ENCODE measurements around the gene SEZ6L. TPM values are rescaled to one million over a fixed set of nuclear protein-coding genes. Genes with fewer than 3 reads are reported as not detected.
"Not testable (repeated sequence)": the region's sequence is repeated elsewhere in the genome, so short reads cannot be mapped to it uniquely, and the experiment has no call there.

SEZ6L gene
- polyA plus RNA-seq, 3 donors: 0.15 to 0.30 (median 0.20) TPM

GRCh38 chr22:26398741-26399153 is 229.5 kb downstream of the SEZ6L start:
- DNase-seq (ENCODE audit: extremely low read depth in 1 of 11, low read depth in 9 of 11, low spot score in 4 of 11): peak in 5 of 11 donors; percentile 15 to 41 (median 23)

- DNase-seq (ENCODE audit: extremely low read depth in 1 of 11, low read depth in 9 of 11, low spot score in 4 of 11): no peak
Measured at GRCh38 chr22:26399289-26399688, 230.0 kb downstream of the SEZ6L start.

- DNase-seq (ENCODE audit: extremely low read depth in 1 of 11, low read depth in 9 of 11, low spot score in 4 of 11): no peak
Measured at GRCh38 chr22:26401726-26402125, 232.5 kb downstream of the SEZ6L start.

- DNase-seq (ENCODE audit: extremely low read depth in 1 of 11, low read depth in 9 of 11, low spot score in 4 of 11): no peak
Measured at GRCh38 chr22:26404851-26405421, 235.7 kb downstream of the SEZ6L start.

- no peak for DNase-seq (ENCODE audit: extremely low read depth in 1 of 11, low read depth in 9 of 11, low spot score in 4 of 11)
Measured at GRCh38 chr22:26406118-26406517, 236.9 kb downstream of the SEZ6L start.

GRCh38 chr22:26408562-26409220 is 239.4 kb downstream of the SEZ6L start:
- not testable (repeated sequence) for DNase-seq (ENCODE audit: extremely low read depth in 1 of 11, low read depth in 9 of 11, low spot score in 4 of 11)

- DNase-seq (ENCODE audit: extremely low read depth in 1 of 11, low read depth in 9 of 11, low spot score in 4 of 11): no peak
Measured at GRCh38 chr22:26409719-26410335, 240.6 kb downstream of the SEZ6L start.

- DNase-seq (ENCODE audit: extremely low read depth in 1 of 11, low read depth in 9 of 11, low spot score in 4 of 11): no peak
Measured at GRCh38 chr22:26410386-26410785, 241.1 kb downstream of the SEZ6L start.

- DNase-seq (ENCODE audit: extremely low read depth in 1 of 11, low read depth in 9 of 11, low spot score in 4 of 11): no peak
Measured at GRCh38 chr22:26414347-26414746, 245.1 kb downstream of the SEZ6L start.

- DNase-seq (ENCODE audit: extremely low read depth in 1 of 11, low read depth in 9 of 11, low spot score in 4 of 11): no peak
Measured at GRCh38 chr22:26416256-26416655, 247.0 kb downstream of the SEZ6L start.

GRCh38 chr22:26416670-26417276 is 247.5 kb downstream of the SEZ6L start:
- no peak for DNase-seq (ENCODE audit: extremely low read depth in 1 of 11, low read depth in 9 of 11, low spot score in 4 of 11)

GRCh38 chr22:26417406-26417805 is 248.1 kb downstream of the SEZ6L start:
- no peak for DNase-seq (ENCODE audit: extremely low read depth in 1 of 11, low read depth in 9 of 11, low spot score in 4 of 11)

- no peak for DNase-seq (ENCODE audit: extremely low read depth in 1 of 11, low read depth in 9 of 11, low spot score in 4 of 11)
Measured at GRCh38 chr22:26418620-26419019, 249.4 kb downstream of the SEZ6L start.

GRCh38 chr22:26426924-26427323 is 257.7 kb downstream of the SEZ6L start:
- DNase-seq (ENCODE audit: extremely low read depth in 1 of 11, low read depth in 9 of 11, low spot score in 4 of 11): no peak

GRCh38 chr22:26428515-26429457 is 259.5 kb downstream of the SEZ6L start, which contains the start of gene ASPHD2:
TSS of gene ASPHD2 (plus strand) at chr22:26429260. CDS start at chr22:26433616, 4,356 bp downstream.
- peak in 10 of 11 donors; percentile 26 to 46 (median 36) for DNase-seq (ENCODE audit: extremely low read depth in 1 of 11, low read depth in 9 of 11, low spot score in 4 of 11)

GRCh38 chr22:26429458-26430286 is 260.4 kb downstream of the SEZ6L start:
- no peak for DNase-seq (ENCODE audit: extremely low read depth in 1 of 11, low read depth in 9 of 11, low spot score in 4 of 11)

- DNase-seq (ENCODE audit: extremely low read depth in 1 of 11, low read depth in 9 of 11, low spot score in 4 of 11): no peak
Measured at GRCh38 chr22:26430600-26430999, 261.3 kb downstream of the SEZ6L start.

Measured in renal cortex interstitium (tissue), 11 donors.